T-helper 2 cell treated with Interferon-gamma antibody and Interleukin-4, amounts not matched to agents 5 μg/mL and 100 μg/mL, for 36 hours (primary cell): ENCODE measurements around the gene NSD2.

Experiments
- DNase-seq: peaks from one replicate; pipeline ENCODE4 v3.0.0; 2021; ENCODE audit warnings: low spot score
- H3K27ac Mint-ChIP-seq: one replicate; pipeline ENCODE4 v1.8.0; 2021; ENCODE audit warnings: mild to moderate bottlenecking, mixed read lengths
- H3K27me3 Mint-ChIP-seq: one replicate; pipeline ENCODE4 v1.8.0; 2021; ENCODE audit warnings: low read depth, mixed read lengths
- H3K36me3 Mint-ChIP-seq: one replicate; pipeline ENCODE4 v1.8.0; 2021; ENCODE audit warnings: low read depth, mixed read lengths
- H3K4me1 Mint-ChIP-seq: one replicate; pipeline ENCODE4 v1.8.0; 2021; ENCODE audit warnings: low read depth, mixed read lengths
- H3K4me3 Mint-ChIP-seq: one replicate; pipeline ENCODE4 v1.8.0; 2022; ENCODE audit warnings: mild to moderate bottlenecking, moderate library complexity, mixed read lengths
- H3K9me3 Mint-ChIP-seq: one replicate; pipeline ENCODE4 v1.8.0; 2021; ENCODE audit warnings: mixed read lengths

Gene NSD2

DNA sequence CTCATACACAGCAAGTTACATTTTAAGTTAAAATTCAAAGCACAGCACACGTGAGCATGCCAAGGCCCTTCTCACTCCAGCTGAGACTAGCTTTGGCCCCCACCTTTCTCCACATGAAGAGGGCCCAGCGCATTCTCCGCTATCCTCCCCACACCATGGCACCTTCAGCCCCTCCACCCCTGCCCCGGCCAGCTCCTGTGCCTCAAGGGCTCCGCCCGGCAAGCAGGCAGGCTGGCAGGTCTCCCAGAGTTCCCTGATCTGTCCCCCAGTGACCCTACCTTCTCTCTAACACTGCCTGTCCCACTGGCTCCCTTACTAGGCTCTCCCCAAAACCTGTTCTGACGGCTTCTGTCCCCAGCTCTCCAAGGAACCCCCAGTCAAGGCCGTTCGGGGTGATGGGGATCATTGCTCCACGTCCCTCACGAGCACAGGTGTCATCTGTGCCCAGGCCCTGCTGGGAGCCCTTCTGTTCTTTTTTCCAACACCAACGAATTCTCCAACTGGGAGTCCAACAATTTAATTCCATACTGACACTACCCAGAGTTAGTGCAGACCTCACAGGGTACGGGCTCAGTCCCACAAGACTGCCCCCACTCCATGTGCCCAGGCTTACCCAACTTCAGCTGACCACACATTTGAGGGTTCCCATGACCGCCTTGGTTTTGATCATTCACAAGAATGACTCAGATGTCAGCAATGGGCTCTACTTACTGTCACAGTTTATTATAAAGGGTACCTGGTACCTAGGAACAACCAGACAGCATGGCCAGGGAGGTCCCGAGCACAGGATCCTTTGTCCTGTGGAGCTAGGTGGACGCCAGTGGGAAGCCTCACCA is 19.4 kb upstream of the NSD2 start:
- no peak overlapping the region for H3K27ac Mint-ChIP-seq
- no peak overlapping the region for H3K4me3 Mint-ChIP-seq
- H3K4me1 Mint-ChIP-seq = peaks cover 21% of the 10 kb centered on the region
- H3K9me3 Mint-ChIP-seq = no peaks in the 10 kb centered on the region
- no peak for DNase-seq
- H3K27me3 Mint-ChIP-seq = no peaks in the 10 kb centered on the region
- H3K36me3 Mint-ChIP-seq = peaks cover 11% of the 10 kb centered on the region

DNA sequence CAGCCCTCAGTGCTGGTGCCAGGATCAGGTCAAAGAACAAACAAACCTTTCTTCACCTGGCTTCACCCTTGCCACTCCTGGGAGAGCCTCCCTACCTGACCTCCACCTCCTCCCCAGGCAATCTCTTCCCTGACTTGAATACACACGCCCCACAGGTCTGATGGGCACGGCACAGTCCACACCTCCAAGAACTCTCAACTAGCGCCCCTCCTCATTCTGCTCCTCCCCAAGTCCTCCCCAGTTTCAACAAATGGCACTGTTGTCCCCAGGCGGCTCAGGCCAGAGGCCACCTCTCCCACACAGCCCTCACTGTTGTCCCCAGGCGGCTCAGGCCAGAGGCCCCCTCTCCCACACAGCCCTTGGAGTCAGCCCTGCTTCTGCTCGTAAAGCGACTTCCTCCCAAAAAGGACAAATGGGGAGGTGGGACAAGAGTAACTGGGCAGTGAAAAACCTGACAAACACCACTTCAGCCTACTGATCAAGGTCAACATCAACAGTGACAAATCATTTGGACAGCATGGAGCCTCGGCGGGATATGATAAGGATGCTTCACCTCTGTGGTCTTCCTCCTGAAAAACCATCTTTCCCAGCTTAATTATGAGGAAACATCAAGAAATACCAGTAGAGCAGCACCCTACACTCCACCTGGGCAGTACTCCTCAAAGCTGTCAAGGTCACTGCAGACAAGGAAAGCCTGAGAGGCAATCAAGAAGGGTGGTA is 18.1 kb upstream of the NSD2 start:
- peaks cover 26% of the 10 kb centered on the region for H3K4me1 Mint-ChIP-seq
- peak overlapping the region; percentile 28 for H3K4me3 Mint-ChIP-seq

DNA sequence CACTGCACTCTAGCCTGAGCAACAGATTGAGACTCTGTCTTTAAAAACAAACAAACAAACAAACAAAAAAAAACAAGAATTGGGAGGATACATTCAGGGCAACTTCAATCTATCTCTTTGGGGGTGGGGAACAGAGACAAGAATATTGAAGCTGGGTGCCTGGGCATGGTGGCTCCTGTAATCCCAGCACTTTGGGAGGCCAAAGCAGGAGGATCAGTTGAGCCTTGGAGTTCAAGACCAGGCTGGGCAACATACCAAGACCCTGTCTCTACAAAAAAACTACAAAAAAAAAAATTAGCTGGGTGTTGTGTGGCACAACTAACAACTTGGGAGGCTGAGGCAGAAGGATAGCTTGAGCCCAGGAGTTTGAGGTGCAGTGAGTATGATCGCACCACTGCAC is 16.4 kb upstream of the NSD2 start:
- Mint-ChIP-seq H3K9me3 (no peaks in the 10 kb centered on the region), H3K27ac (peak overlapping the region; percentile 70), H3K27me3 (no peaks in the 10 kb centered on the region), H3K4me3 (peak overlapping the region; percentile 78), H3K4me1 (peaks cover 26% of the 10 kb centered on the region), H3K36me3 (peaks cover 4% of the 10 kb centered on the region)
- no peak for DNase-seq

More for the DNA sequence above, 18.1 kb upstream of the NSD2 start:
- H3K27me3 Mint-ChIP-seq = no peaks in the 10 kb centered on the region
- no peak for DNase-seq
- H3K27ac Mint-ChIP-seq = no peak overlapping the region
- no peaks in the 10 kb centered on the region for H3K9me3 Mint-ChIP-seq
- peaks cover 8% of the 10 kb centered on the region for H3K36me3 Mint-ChIP-seq

DNA sequence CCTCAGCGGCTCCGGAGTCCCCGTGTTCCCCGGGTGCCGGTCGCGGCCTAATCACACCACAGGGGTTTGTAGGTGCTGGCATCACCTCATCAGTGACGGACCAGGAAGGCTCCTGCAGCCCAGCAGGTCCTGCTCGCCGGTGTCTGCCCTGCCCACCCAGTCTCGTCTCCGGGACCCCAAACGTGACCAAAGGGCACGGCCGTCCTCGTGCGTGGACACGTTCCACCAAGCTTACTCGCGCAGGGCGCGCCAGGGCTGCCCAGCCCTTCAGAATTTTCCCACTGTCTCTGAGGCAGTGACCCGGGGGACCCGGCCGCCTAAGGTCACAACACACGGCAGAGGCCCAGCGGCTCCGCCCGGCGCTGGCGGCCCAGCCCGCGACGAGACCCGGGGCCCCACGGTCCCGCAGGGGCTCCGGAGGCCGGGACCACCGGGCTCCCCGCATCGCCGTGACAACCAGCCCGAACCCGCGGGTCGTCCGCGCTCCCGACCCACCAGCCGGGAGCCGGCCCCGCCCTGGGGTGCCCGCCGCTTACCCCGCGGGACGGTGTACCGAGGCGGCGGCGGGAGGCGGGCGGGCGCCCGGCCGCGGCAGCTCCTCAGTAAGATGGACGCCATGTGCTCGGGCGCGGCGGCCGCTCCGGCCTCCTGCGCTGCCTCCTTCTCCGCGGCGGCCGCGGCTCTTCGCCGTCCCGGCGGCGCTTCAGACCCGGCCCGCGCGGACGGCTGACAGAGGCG is 15.7 kb upstream of the NSD2 start:
- Mint-ChIP-seq H3K9me3 (no peaks in the 10 kb centered on the region), H3K27me3 (no peaks in the 10 kb centered on the region), H3K4me3 (peak overlapping the region; percentile 78), H3K27ac (peak overlapping the region; percentile 70), H3K36me3 (peaks cover 4% of the 10 kb centered on the region), H3K4me1 (peaks cover 26% of the 10 kb centered on the region)
- DNase-seq = peak; percentile 27

DNA sequence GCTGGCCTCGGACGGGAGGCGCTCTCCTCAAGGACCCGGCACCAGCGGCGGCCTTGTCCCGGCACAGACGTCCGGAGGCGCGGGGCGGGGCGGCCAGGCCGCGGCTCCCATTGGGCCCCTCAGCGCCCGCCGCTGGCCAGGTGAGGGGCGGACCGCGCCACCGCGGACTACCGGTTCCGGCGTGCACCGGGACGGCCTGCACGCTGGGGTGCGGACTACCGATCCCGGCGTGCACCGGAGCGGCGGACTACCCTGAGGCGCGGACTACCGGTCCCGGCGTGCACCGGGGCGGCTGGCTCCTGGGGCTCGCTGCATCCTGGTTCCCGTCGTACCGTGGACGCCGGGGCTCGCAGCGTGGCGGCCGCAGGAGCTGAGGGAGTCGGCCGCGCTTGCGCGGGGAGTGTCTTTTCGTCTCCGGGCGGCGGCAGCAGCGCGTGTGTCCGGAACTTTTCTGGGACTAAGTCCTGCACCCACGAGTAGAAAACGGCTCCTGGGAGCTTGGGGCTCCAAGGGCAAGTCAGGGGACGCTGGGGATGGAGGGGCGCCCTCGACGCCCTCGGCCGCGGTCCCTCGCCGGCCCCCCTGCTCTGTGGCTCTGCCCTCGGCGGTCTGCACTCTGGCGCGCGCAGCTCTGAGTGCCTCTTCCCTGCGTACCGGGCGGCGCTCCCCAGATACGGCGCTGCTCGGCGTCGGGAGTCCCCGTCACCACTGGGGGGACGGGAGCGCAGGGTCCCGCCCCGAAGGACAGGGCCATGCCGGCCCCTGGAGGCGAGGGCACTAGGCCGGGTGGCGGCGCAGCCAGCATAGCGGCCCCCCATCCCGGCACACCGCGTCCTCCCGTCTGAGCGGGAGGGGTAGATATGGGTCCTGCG is 14.9 kb upstream of the NSD2 start, which contains the start of gene LETM1:
TSS of gene LETM1 (minus strand) at position 86 of the 872 bp plus-strand sequence. CDS start 206 bp downstream, outside the sequence.
- Mint-ChIP-seq H3K27ac (peak within 1 kb of the TSS; percentile 70), H3K4me1 (peaks cover 26% of the 10 kb centered on the region), H3K9me3 (no peaks in the 10 kb centered on the region), H3K4me3 (peak within 1 kb of the TSS; percentile 85), H3K27me3 (no peaks in the 10 kb centered on the region), H3K36me3 (peaks cover 4% of the 10 kb centered on the region)
- DNase-seq = peak; percentile 96

DNA sequence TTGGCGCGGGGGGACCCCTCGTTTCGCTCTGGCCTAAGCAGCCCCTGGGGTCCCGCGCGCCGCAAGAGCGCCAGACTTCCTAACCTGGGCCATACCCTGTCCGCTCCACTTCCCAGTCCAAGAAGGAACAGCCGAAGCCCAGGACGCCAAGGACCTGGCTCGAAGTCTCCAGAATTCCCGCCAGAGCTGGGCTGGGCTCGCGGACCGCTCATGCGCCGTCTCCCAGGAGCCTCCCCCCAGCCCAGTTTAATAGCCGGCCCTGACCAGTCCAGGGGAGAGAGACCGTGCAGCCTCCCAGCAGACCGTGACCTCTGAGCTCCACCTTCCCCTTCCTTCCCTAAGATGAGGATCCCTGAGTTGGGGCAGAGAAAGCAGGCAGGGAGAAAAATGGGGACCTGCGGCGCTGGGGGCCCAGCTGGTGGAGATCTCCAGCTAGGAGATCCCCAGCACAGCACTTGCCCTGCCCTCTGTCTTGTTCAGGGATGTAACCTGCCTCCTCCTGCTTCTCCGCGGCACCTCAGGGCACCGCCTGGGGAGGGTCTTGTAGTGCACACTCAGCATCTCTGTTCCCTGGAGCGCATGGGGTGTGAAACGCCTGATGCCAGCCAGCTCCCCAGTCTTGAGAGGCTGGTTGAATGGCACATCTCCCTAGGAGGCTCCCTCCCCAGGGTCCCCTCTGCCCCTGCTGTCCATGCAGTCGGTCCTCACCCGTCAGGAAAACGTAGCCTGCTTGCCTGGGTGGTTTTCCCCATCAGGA is 14.1 kb upstream of the NSD2 start:
- Mint-ChIP-seq H3K9me3 (no peaks in the 10 kb centered on the region), H3K27me3 (no peaks in the 10 kb centered on the region), H3K27ac (peak overlapping the region; percentile 26), H3K36me3 (peaks cover 4% of the 10 kb centered on the region), H3K4me3 (peak overlapping the region; percentile 85), H3K4me1 (peaks cover 25% of the 10 kb centered on the region)
- DNase-seq = no peak

DNA sequence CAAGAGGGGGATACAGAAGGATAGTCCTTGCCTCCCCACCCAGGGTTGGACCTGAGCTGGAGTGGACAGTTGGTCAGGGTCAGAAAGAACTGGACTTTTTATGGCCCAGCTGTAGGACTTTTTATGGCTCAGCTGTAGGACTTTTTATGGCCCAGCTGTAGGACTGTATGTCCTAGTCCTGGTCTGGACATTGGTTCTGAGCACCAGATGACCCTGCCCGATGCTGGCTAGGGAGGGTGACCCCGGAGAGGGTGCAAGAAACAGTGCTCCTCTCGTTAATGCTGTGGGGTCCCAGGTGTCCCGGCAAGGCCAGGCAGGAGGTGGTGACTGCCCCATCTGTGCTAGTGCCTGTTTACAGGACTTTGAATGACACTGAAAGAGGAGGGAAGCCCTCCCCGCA is 13.3 kb upstream of the NSD2 start:
- Mint-ChIP-seq H3K27ac (no peak overlapping the region), H3K4me1 (peaks cover 24% of the 10 kb centered on the region), H3K9me3 (no peaks in the 10 kb centered on the region), H3K4me3 (no peak overlapping the region), H3K27me3 (no peaks in the 10 kb centered on the region), H3K36me3 (peaks cover 4% of the 10 kb centered on the region)
- DNase-seq = no peak

DNA sequence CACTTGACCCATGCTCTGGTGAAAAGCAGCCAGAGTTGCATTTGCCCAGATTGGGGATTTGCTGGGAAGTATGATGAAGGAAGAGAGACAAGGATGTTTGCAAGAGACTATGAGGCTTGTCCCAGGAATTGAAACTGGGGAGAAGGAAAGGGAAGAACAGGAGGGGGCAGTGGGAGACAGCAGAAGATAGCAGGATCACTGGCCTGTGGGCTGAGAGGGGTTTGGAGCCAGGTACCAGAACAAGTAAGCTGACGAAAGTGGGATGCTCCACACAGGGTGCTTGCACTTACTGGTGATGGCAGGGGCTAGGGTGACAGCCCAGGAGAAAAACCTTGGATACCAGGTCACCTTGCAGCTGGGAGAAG is 11.8 kb upstream of the NSD2 start:
- DNase-seq = no peak
- no peaks in the 10 kb centered on the region for H3K36me3 Mint-ChIP-seq
- H3K4me1 Mint-ChIP-seq = peaks cover 24% of the 10 kb centered on the region
- no peaks in the 10 kb centered on the region for H3K27me3 Mint-ChIP-seq
- H3K27ac Mint-ChIP-seq = no peak overlapping the region
- no peaks in the 10 kb centered on the region for H3K9me3 Mint-ChIP-seq
- H3K4me3 Mint-ChIP-seq = no peak overlapping the region

DNA sequence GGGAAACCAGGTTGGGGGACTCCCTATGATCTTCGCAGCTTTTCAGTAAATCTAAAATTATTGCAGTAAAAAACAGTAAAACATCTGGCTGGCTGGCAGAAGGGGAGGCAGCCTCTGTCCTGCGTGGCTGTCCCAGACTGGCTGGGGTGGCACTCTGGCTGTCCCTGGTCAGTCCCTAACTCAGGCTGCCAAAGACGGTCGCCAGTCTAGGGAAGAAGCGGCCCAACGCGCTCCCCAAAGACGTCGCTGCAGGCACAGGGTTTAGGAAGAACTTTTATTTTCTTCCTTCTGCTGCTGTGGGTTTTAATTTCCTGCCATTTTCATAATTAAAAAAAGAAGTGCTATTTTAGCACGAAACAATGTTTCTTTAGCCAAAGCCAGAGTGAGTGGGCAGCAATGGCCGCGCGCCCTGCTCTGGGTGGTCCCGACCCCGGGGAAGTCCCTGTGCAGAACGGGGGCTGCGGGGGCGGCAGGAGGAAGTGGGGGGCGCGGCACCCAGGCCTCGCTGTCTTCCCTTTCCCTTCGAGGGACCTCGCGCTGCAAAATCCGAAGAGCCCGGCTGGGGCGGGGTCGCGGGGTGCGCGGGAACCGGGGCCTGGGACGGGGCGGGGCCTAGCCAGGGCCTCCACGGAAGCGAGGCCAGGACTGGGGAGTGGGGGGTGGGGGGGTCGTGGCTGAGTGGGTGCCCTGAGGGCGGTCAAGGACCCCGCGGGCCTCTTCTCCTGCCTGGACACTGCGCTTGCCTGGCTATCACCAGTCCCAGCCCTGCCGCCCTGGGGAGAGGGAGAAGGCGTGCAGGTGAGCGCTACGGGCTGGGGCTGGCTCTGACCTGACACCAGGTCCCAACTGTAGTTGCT is 8.9 kb upstream of the NSD2 start:
- H3K4me3 Mint-ChIP-seq = peak overlapping the region; percentile 71
- H3K27ac Mint-ChIP-seq = peak overlapping the region; percentile 63
- H3K4me1 Mint-ChIP-seq = peaks cover 13% of the 10 kb centered on the region
- H3K9me3 Mint-ChIP-seq = no peaks in the 10 kb centered on the region
- no peak for DNase-seq
- H3K27me3 Mint-ChIP-seq = no peaks in the 10 kb centered on the region
- H3K36me3 Mint-ChIP-seq = no peaks in the 10 kb centered on the region

DNA sequence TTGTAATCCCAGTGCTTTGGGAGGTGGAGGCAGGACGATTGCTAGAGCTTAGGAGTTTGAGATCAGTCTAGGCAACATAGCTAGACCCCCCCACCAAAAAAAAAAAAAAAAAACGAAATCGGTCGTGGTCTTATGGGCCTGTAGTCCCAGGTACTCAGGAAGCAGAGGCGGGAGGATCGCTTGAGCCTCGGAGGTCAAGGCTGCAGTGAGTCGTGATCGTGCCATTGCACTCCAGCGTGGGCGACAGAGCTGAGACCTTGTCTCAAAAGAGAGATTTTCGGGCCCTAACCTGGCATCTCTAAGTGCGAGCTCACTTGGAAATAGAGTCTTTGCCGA is 8.3 kb upstream of the NSD2 start:
- Mint-ChIP-seq H3K4me1 (peaks cover 13% of the 10 kb centered on the region), H3K27me3 (no peaks in the 10 kb centered on the region), H3K36me3 (no peaks in the 10 kb centered on the region), H3K27ac (peak overlapping the region; percentile 31), H3K4me3 (peak overlapping the region; percentile 59), H3K9me3 (no peaks in the 10 kb centered on the region)
- no peak for DNase-seq

DNA sequence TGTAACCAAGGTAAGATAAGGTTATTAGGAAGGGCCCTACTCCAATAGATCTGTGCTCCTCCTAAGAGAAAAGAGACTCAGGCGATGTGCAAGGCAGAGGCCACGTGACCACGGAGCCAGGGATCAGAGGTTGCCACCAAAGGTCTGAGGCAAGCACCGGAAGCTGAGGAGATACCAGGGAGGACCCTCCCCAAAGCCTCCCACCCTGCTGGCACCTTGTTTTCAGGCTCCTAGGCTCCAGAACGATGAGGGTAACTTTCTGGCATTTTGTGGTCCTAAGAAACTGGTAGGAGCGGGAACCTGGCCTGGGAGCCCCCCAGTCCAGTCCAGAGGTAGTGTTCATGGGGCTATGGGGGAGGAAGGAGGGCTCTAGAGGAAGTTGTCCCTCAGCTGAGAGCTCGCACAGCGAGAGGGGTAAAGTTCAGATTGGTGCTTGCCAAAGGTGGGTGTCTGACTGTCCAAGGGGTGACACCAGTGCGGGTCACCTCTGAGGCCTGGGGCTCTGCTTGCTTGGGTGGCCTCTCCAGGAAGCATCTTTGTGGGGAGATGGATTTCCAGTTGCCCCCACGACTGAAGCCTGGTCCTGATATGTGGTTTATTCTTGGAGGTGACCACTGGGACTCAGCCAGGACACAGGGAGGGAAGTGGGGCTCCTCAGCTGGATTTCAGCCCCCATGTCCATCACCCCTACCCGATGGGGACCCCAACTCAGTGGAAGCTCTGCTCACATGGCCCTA is 7.7 kb upstream of the NSD2 start:
- H3K36me3 Mint-ChIP-seq = no peaks in the 10 kb centered on the region
- H3K4me1 Mint-ChIP-seq = peaks cover 13% of the 10 kb centered on the region
- peak overlapping the region; percentile 63 for H3K27ac Mint-ChIP-seq
- H3K9me3 Mint-ChIP-seq = no peaks in the 10 kb centered on the region
- H3K27me3 Mint-ChIP-seq = no peaks in the 10 kb centered on the region
- DNase-seq = no peak
- peak overlapping the region; percentile 18 for H3K4me3 Mint-ChIP-seq
